Limb (tissue), 2 donors: Measurements from ENCODE around the gene SNRNP35.
"Not testable (repeated sequence)": the region's sequence is repeated elsewhere in the genome, so short reads cannot be mapped to it uniquely, and the experiment has no call there.

Source experiments
- DNase-seq, 2 donors: peaks; one replicate each; pipeline ENCODE4 v3.0.0-alpha.2; 2016; ENCODE audit errors: extremely low spot score in 2 of 2

Gene SNRNP35

DNA sequence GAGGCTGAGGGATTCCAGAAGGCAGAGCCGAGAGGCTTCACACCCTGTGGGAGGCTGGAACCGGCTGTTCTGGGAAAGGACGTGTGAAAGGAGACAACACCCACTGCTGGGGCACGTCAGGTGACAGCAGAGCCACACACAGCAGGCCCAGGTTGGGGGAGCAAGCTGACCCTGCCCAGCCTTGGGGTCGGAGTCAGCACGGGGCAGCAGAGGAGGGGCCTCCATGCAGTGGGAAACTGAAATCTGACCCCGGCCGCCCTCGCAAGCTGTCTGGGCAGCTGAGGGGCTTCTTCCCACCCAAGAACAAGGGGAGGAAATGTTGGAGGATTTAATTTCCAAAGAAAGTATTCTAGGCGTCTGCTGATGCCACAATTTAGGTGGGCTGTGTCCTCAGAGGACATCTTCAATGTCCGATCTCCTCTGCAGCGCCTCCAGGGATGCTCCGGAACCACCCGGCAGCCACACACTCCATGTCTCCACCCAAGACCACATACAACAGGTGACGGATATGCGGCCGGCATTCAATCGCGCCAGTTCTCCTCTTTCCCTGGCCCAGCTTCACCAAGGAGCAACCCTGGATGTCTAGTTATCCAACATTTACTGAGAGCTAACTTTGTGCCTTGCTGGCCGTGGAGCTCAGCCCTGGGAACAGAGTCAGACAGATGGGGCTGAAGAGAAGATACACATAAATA lies 30.7 kb downstream of the SNRNP35 start:
- no peak for DNase-seq

DNA sequence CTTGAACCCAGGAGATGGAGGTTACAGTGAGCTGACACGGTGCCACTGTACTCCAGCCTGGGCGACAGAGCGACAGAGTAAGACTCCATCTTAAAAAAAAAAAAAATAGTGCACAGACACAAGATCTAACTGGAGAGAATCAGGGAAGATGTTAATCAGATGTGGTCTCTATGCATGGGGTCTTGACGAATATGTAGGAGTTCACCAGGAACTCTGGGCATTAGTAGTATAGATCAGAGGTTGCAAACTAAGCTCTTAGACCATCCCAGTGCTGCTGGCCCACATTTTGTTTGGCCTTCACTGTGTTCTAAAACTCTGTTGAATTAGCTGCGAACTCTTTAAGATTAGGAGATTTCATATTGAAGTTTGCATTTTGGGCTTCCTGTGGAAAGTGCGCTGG lies 31.6 kb downstream of the SNRNP35 start:
- DNase-seq = no peak

DNA sequence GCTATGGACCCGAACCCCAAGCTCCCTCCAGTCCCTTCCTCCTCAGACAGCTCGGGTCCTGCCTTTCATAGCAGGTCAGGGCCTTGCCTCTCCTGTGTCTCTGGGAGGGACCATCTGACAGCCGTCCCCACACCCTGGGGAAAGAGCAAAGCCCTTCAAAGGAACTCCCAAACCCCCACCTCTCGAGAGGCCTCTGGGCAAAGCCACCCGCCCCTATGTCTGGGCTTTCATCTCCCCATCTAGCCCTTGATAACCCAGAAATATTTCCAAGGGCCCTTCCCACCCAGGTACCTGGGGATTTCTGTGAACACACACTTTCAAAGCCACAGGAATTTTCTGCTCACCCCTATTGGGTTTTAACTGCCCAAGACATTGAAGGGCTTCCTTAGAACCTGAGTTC lies 32.1 kb downstream of the SNRNP35 start:
- DNase-seq = no peak

DNA sequence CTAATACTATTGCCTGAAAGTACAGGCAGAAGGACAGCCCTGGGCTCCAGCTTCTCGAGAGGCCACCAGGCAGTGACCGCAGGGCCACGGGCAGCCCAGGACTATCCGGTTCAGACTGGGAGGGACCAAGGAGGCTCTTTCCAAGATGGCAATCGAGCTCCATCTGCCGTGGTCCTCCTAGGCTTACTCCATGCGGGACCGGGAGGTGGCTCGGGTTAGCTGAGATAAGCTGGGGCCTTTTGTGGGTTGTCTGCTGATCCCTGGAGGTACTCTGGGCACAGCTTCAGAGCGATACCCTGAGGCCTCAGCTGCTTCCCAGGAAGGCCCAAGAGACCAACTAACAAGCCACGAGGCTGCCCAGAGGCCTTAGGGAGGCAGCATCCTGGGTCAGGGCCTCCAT lies 33.1 kb downstream of the SNRNP35 start:
- DNase-seq = no peak

DNA sequence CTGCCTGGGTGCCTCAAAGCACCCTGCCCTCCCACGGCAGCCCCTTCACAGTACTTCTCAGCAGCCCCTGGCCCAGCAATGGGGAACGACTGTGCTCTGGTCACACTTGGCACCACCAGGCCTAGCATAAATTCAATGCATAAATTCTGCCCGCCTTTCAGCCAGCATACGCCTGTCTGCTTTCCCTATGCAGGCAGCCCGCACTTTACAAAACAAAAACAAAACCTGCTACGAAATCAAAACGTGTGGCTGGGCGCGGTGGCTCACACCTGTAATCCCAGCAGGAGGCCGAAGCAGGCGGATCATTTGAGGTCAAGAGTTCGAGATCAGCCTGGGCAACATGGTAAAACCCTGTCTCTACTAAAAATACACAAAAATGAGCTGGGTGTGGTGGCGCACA lies 33.5 kb downstream of the SNRNP35 start:
- DNase-seq = no peak

DNA sequence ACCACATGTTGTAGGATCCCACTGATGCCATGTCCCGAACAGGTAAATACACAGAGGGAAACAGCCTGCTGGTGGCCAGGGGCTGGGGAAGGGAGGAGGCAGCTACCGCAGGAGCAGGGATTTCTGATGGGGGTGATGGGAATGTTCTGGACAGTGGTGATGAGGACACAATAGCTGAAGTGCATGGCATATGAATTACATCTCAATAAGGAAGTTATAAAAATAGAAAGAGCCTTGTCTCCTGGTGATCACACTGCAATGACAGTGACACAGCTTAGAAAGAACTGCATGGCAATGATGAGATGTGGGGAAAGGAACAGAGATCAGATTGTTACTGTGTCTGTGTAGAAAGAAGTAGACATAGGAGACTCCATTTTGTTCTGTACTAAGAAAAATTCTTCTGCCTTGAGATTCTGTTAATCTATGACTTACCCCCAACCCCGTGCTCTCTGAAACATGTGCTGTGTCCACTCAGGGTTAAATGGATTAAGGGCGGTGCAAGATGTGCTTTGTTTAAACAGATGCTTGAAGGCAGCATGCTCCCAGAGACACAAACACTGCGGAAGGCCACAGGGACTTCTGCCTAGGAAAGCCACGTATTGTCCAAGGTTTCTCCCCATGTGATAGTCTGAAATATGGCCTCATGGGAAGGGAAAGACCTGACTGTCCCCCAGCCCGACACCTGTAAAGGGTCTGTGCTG lies 34.5 kb downstream of the SNRNP35 start:
- DNase-seq = not testable (repeated sequence)

DNA sequence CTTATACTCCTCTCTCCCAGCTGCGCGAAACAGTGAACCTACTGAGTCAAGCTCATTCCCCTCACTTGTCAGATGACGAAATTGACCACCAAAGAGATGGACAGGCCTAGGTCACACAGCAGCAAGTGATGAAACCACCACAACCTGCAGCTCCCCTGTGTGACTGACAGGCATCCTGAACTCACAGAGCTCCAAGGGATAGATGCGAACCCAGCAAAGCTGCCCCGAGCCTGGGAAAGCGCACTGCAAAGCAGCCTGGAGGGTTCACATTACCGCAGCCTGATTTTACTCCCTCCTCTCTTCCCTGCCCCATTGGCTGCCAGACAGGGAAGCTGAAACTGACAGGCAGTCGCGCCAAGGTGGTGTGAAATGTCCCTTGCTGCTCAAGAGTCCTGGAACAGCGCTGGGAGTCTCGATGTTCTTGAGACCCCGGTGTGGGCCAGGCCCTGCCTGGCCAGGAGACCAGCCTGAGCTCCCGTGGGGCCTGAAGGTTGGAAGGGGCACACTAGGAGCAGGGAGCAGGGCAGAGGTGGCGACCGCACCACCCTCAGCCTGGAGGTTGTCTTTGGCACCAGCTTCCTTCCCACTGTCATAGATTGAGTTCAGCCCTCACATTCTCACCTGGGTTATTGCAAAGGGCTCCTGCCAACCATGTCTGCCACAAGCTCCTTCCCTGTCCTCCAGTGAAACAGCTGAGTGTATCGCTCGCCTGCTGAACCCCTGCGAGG lies 36.3 kb downstream of the SNRNP35 start:
- no peak for DNase-seq

DNA sequence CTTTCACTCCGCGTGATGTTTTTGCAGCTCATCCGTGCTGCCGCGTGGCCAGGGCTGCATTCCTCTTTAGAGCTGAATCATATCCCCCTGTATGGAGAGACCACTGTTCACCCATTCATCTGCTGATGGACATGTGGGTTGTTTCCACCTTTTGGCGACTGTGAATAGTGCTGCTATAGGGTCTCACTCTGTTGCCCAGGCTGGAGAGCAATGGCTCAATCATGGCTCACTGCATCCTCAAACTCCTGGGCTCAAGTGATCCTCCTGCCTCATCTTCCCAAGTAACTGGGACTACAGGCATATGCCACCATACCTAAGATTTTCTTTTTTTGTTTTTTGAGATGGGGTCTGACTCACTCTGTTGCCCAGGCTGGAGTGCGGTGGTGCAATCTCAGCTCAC lies 39.1 kb downstream of the SNRNP35 start:
- no peak for DNase-seq

DNA sequence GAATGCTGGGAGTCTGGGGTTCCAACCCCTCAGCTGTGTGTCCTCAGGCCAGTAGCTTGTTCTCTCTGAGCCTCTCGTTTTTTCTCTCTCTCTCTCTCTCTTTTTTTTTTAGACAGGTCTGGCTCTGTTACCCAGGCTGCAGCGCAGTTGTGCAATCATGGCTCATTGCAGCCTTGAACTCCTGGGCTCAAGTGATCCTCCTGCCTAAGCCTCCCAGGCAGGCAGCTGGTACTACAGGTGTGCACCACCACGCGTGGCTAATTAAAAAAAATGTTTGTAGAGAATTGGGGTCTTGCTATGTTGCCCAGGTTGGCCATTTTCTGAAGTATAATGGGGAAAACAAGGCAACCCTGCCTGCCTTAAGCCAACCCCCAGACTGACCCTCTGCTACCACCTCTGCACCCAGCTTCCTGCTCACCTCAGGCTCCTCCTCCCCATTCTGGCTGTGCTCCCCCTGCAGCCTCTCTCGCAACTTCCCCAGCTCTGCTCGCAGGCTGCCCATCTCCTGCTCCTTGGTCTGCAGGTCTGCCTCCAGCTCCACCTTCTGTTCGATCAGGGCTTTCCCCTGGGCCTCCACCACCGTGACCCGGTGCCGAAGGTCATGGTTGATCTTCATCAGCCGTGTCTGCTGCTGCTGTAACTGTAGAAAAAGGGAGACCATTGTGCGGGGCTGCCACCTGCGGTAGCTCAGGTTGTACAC lies 40.3 kb downstream of the SNRNP35 start:
- DNase-seq = no peak

DNA sequence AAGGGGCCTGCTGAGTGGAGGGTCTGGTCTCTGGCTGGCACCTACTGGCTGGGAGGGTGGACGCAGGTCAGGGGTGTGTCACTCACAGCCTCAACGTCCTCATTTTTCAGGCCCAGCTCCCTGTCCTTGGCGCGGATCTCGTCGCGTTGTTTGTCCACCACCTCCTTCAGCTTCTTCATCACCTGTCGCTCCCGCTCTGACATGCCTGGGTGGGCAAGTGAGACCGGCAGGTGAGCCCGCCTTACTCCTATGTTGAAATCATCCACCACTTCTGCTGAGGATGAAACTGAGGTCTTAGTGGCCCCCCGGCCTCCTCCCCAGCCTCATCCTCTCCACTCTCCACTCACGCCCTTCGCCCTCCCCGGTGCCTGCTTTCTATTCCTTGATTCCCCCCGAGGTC lies 41.4 kb downstream of the SNRNP35 start:
- no peak for DNase-seq

DNA sequence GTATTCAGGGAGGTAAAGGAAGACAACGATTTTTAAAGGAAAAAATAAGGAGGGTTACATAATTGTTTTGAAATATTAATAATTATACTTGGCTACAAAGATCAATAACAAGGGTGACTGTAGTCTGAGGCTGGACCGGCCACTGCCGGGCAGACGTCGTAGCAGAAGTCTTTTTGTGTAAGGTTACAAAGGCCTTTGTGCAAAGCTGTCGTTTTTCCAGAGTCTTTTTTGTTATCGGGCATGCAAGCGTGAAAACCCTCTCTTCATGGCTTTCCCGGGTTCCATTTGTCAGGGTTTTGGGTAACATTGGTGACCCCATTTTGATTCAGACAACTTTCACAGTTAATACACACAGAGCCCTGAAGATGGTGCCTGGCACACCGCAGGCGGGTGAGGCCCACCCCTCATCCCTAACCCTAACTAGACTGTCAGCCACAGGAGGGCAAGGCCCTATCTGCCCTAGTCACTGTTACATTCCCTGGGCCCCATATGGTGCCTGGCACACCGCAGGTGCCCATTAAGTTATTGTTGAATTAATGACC lies 44.3 kb downstream of the SNRNP35 start:
- no peak for DNase-seq

DNA sequence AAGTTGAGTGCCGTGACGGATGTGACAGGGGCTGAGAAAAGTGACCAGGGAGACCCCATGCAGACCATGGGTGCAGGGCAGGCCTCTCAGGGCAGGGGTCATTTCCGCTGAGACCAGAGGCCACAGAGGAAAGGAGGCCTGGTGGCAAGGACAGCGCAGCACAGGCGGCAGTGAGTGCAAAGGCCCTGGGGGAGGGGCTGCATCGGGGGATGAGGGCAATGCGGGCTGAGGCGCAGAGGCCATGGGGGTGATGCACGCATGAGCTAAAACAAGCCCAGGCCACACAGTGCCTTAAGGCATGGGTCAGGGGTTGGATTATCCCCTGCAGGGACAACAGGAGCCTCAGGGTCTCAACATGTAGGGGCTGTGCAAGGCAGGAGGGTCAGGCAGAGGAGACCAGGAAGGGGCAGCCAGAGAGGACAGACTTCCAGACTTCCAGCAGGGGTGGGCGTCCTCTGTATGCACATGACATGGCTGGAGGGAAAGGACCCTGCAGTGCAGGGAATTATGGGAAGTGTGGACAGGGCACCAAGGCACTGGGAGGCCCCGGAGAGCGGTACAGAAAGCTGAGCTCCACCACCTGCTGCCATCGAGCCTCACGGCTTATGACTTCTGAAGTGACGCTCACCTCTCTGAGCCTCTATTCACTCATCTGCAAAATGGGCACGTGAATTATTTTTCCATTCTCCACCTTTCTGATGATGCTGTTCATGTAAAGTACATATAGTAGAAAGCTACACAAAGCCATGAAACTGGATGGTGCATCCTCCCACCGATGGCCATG lies 48.3 kb downstream of the SNRNP35 start:
- DNase-seq = no peak

DNA sequence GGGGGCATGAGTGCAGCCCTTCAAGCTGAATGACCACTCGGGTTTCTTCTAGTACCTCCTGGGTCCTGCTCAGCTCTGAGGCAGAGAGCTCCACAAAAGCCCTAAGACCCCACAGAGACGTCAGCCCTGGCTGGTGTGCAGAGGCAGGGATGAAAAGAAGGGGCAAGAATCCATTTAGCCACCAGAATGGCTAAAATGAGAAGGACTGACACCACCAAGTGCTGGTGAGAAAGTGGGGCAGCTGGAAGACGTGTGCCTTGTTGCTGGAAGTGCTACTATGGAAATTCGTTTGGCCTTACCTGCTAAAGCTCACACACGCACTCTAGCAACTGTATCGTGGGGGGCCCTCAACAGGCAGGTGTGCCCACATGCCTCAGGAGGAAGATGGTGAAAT lies 48.9 kb downstream of the SNRNP35 start:
- no peak for DNase-seq

DNA sequence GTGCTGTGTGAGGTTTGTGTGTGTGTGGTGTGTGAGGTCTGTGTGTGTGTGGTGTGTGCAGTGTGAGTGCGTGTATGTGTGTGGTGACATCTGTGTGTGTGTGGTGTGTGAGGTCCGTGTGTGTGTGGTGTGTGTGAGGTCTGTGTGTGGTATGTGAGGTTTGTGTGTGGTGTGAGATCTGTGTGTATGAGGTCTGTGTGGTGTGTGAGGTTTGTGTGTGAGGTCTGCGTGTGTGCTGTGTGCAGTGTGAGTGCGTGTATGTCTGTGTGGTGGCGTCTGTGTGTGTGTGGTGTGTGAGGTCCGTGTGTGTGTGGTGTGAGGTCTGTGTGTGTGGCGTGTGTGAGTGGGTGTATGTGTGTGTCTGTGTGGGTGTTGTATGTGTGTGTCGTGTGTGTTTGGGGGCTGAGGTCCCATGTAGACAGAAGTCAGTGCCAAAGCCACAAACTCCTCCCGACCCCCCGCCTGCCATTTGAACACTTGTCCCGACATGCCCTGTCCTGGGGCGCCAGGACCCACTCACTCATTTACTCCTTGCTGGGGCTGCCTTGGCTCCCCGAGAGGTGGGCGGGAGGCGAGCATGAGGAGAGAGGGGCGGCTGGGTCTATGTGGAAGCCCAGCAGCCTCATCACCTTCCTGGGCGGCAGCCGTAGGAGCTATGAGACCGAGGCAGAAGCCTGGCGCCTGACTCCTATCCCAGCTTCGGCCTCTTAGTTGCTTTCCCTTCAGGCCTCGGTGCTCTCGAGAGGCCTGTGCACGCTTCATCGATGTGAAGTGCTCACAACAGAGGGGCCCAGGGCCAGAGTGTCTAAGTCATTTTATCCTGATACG lies 55.1 kb downstream of the SNRNP35 start:
- DNase-seq = no peak

DNA sequence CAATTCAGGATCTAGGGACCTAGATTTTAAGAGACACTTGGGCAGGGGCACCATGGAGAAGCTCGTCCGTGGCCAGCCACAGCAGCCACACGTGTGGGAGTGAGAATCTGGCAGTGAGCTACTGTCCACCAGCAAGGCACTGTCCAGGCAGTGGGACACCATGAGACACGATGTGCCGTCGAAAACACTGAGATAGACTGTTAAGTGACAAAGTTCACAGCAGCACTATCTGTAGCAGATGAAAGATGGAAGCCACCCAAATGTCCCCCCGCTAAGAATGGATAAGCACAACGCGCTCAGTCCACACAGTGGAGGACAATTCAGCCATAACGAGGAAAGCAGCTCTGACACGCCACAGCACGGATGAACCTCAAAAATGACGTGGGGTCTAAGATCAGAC lies 55.9 kb downstream of the SNRNP35 start:
- DNase-seq = no peak

DNA sequence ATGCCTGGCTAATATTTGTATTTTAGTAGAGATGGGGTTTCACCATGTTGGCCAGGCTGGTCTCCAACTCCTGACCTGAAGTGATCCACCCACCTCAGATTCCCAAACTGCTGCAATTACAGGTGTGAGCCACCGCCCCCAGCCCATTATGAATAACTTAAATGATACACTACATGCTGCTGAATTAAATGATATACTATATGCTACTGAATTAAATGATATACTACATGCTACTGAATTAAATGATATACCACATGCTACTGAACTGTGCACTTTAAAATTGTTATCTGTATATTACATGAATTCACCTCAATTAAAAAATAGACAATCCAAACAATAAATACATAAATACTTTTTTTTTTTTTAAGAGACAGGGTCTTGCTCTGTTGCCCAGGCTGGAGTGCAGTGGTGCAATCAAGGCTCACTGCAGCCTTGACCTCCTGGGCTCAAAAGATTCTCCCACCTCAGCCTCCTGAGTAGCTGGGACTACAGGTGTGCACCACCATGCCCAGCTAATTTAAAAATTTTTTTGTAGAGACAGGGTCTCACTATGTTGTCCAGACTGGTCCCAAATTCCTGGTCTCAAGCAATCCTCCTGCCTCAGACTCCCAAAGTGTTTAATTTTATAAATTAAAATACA lies 56.8 kb downstream of the SNRNP35 start:
- not testable (repeated sequence) for DNase-seq

DNA sequence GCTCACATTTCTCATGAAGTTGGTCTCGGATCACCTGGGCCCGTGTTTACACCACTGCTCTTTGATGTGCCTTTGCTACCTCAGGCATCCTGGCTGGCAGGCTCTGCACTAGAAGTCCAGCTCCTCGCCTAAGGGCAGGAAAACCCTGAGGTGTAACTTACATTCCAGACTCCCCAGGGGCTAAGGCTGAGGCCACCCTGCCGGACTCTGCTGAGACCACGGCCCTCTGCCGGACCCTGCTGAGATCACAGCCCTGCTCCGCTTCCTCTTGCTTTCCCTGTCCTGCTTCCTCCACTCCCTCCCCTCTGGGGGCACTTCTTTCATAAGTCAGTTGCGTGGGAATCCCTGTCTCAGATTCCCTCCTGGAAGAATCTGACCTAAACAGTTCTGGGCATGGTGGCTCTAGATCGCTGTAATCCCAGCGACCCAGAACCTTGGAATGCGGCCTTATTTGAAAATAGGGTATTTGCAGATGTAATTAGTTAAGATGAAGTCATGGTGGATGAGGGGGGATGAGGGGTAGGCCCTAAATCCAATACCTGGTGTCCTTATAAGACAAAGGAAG lies 58.4 kb downstream of the SNRNP35 start:
- no peak for DNase-seq
